GM19468 (cell line): ENCODE measurements around the gene C2orf80.
"Not testable (repeated sequence)": the region's sequence is repeated elsewhere in the genome, so short reads cannot be mapped to it uniquely, and the experiment has no call there.

Experiments
- ATAC-seq: cut with Tn5 transposase; IDR thresholded peaks from one replicate; pipeline ENCODE4 v1.9.1; 2021; ENCODE audit warnings: mild to moderate bottlenecking, moderate library complexity, moderate number of reproducible peaks; ENCODE audit not compliant: unreplicated experiment; ENCODE audit errors: extremely low read depth

C2orf80 gene

GRCh38 chr2:208136716-208137094, 53.1 kb downstream of the C2orf80 start:
- no peak for ATAC-seq

DNA sequence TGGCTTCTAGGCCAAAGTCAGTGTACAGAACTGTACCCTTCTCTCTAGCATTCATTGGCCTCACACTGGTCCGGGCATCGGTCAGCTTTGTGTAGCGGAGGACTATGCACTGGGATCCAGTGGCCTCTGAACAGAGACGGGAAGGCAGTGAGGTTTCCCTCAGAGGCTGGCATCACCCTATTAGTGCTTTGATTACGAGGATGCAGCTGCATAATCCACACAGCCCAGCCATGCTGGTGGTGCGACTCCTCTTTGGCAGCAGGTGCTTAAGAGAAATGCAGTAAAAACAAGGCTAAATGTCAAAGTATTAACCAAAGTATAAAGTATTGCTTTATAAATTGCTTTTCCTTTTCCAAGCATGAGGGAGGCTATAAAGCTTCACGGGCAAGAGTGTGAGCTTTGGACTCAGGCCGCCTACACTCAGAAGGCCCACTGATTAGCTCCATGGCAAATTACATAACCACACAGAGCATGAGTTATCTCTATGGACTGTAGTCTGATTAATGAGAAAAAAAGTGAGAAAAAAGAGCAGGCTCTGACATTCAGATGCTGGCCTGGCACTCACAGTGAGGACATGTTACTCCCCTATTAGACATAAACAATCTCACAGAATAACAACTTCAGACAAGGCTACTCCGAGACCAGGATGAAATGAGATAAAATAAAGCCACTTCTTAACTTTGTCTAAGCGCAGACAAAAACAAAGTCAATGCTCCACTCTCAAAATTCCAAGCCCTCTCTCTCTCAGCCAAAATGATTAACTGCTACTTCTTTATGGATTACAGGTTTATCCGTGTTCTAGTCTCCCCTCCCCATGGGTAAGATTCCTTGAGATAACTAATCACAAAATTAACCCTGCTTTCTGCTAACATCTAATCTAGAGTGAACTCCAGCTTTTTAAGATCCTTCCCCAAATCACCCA, 53.8 kb downstream of the C2orf80 start:
- ATAC-seq = no peak

- ATAC-seq = no peak
These were observed 54.8 kb downstream of the C2orf80 start for GRCh38 chr2:208134928-208135586.

DNA sequence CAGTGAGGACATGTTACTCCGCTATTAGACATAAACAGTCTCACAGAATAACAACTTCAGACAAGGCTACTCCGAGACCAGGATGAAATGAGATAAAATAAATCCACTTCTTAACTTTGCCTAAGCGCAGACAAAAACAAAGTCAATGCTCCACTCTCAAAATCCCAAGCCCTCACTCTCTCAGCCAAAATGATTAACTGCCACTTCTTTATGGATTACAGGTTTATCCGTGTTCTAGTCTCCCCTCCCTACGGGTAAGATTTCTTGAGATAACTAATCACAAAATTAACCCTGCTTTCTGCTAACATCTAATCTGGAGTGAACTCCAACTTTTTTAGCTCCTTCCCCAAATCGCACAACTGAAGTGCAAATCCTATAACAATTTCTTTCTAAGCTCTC, 59.1 kb downstream of the C2orf80 start:
- ATAC-seq = no peak

GRCh38 chr2:208129744-208130711, 59.8 kb downstream of the C2orf80 start, which contains the start of gene CRYGC:
Gene CRYGC (minus strand): TSS chr2:208129828. CDS start chr2:208129792, 36 bp downstream.
- no peak for ATAC-seq

DNA sequence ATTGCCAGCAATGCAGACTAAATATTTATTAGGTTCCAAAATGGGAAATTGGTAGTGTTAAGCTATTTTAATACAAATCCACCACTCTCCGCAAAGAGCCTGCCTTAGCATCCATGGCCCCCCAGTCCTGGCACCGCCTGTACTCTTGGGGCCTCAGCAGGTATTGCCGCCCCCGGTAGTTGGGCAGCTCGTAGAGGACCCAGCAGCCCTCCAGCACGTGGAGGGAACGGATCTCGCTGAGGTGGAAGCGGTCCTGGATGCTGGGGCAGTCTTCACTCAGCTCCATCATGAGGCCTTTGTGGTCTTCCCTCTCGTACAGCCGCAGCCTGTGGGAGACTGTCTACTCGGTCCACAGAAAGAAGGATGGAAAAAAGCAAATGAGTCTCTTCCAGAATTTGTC, 61.7 kb downstream of the C2orf80 start:
- no peak for ATAC-seq

GRCh38 chr2:208127090-208127489, 62.7 kb downstream of the C2orf80 start:
- ATAC-seq = no peak

DNA sequence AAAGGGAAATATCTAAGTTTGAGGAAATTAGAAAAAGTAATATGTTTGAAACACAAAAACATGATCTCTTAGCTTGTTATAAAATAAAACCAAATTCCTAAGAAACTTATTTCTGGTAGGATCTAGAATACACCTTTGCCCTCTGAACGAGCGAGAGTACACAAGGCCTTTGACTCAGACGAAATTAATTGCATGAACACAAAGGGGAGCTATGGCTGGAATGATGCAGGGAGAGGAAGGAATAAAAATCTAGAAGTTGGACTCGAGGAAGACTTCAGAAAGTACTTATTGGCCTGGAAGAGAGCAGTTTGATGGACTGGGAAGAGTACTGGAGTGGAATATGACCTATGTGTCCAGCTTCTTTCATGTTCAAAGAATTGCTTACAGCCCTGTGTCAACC, 64.6 kb downstream of the C2orf80 start:
- no peak for ATAC-seq

- not testable (repeated sequence) for ATAC-seq
These were observed 65.7 kb downstream of the C2orf80 start, which contains the start of gene CRYGD for GRCh38 chr2:208124013-208124715. Gene CRYGD (minus strand): TSS chr2:208124524. CDS start chr2:208124473, 51 bp downstream.

DNA sequence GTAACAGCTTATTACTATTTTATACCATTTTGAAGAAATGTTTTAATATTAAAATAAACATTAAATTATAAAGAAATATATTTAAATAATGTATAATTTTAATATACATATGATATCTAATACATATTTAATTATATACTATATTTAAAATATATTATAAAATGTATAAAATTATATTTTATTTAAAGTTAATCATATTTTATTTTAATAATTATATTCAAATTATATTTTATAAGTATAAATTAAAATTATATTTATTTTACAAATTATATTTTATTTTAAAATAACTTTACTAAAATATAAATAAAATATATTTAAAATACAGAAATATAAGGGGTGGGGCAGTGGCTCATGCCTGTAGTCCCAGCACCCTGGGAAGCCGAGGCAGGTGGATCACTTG, 67.6 kb downstream of the C2orf80 start:
- ATAC-seq = no peak

DNA sequence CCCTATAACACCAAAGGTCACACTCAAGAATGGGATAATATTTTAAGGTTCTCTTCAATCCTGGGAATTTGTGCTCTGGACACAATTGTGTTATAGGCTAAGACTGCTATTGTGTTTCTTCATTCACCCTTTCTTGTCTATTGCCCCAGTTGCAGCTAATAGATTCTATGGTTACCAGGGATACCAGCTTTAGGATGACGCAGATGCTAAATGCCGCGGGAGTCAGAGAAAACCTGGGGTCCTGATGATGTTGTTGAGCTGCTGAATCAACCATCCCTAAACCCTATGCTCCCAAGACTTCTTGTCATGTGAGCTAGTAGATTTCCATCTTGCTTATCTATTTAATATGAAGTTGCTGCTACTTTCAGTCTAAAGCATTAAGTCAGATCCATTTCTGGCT, 70.9 kb downstream of the C2orf80 start:
- ATAC-seq = no peak

DNA sequence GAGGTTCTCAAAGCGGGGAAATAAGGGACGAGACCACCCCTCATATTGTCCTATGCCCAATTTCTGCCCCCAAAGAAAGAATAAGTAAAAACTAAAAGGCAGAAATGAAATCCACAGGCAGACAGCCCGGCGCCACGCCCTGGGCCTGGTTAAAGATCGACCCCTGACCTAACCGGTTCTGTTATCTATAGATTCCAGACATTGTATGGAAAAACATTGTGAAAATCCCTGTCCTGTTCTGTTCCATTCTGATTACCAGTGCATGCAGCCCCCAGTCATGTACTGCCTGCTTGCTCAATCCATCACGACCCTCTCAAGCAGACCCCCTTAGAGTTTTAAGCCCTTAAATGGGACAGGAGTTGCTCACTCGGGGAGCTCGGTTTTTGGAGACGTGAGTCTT, 72.4 kb downstream of the C2orf80 start:
- not testable (repeated sequence) for ATAC-seq
